T-cell (primary cell): Measurements from ENCODE around the gene POMGNT1. TPM values are rescaled to one million over a fixed set of nuclear protein-coding genes. Genes with fewer than 3 reads are reported as not detected.

ENCODE experiments used
- ATAC-seq, 4 experiments: fragments of 200-7000 bp in 3 of 4; fragments of 150-1000 bp in 1 of 4; cut with Tn5 transposase; replicated peaks in 1 of 4; 1 replicate in 3 of 4; 2 replicates in 1 of 4; pipeline ENCODE4 v1.10.0; 2021; ENCODE audit warnings: moderate library complexity in 3 of 4, mild to moderate bottlenecking in 2 of 4, moderate number of reproducible peaks in 1 of 4
- CTCF ChIA-PET, 2 donors: fragments of 300-600 bp; sonication (Branson Sonifier 250); formaldehyde crosslinking; loops; one replicate each; lab custom pipeline; 2022; ENCODE audit warnings: antibody characterized with exemption in 2 of 2; lab: Charles Lee
- POLR2A ChIA-PET, 2 donors: fragments of 300-600 bp; sonication (Branson Sonifier 250); formaldehyde crosslinking; loops; one replicate each; lab custom pipeline; 2022; ENCODE audit warnings: antibody characterized with exemption in 2 of 2; lab: Charles Lee
- DNase-seq, 35 experiments: peaks; one replicate each; pipeline versions ENCODE4 v3.0.0 to v3.0.0-alpha.2; 2013 to 2023
- H3K27ac ChIP-seq: one replicate; pipeline ENCODE4 v1.5.1; 2013; ENCODE audit warnings: low read length
- H3K27me3 ChIP-seq, 2 experiments: replicated peaks in 1 of 2; 1 replicate in 1 of 2; 2 replicates in 1 of 2; pipeline versions ENCODE4 v1.6.1 to v1.7.0; 2013; ENCODE audit warnings: low read length in 1 of 2, mixed read lengths in 1 of 2; ENCODE audit not compliant: control insufficient read depth in 2 of 2, insufficient read depth in 2 of 2; ENCODE audit errors: extremely low read depth in 1 of 2
- H3K36me3 ChIP-seq, 2 donors: 1 replicate in 1 of 2; 2 replicates in 1 of 2; pipeline versions ENCODE4 v1.6.1 to v1.7.0; 2013; ENCODE audit warnings: low read length in 1 of 2; ENCODE audit not compliant: control insufficient read depth in 2 of 2, insufficient read depth in 1 of 2; ENCODE audit errors: extremely low read depth in 1 of 2
- H3K4me1 ChIP-seq, 2 experiments: 1 replicate in 1 of 2; 2 replicates in 1 of 2; pipeline versions ENCODE4 v1.6.1 to v1.7.0; 2013; ENCODE audit warnings: low read length in 2 of 2, mixed read lengths in 1 of 2; ENCODE audit not compliant: insufficient read depth in 2 of 2, control insufficient read depth in 1 of 2; ENCODE audit errors: extremely low read depth in 1 of 2
- H3K4me3 ChIP-seq, 2 donors: 1 replicate in 1 of 2; 2 replicates in 1 of 2; pipeline versions ENCODE4 v1.5.1 to v1.7.0; 2013; ENCODE audit warnings: mild to moderate bottlenecking in 2 of 2, low read length in 1 of 2, moderate library complexity in 1 of 2; ENCODE audit not compliant: control insufficient read depth in 1 of 2; ENCODE audit errors: extremely low read depth in 1 of 2
- H3K9me3 ChIP-seq: 2 replicates; pipeline ENCODE4 v1.7.0; 2013
- H3K27ac Mint-ChIP-seq, 2 donors: one replicate each; pipeline ENCODE4 v1.8.0; 2020 to 2021; ENCODE audit warnings: mild to moderate bottlenecking in 2 of 2, mixed read lengths in 2 of 2
- H3K27me3 Mint-ChIP-seq, 2 donors: one replicate each; pipeline ENCODE4 v1.8.0; 2021 to 2022; ENCODE audit warnings: mixed read lengths in 2 of 2
- H3K36me3 Mint-ChIP-seq: one replicate; pipeline ENCODE4 v1.8.0; 2021; ENCODE audit warnings: mixed read lengths
- H3K4me1 Mint-ChIP-seq, 3 donors: one replicate each; pipeline ENCODE4 v1.8.0; 2020 to 2022; ENCODE audit warnings: mixed read lengths in 3 of 3, mild to moderate bottlenecking in 1 of 3
- H3K4me3 Mint-ChIP-seq, 3 donors: one replicate each; pipeline ENCODE4 v1.8.0; 2020 to 2022; ENCODE audit warnings: mild to moderate bottlenecking in 3 of 3, mixed read lengths in 3 of 3, moderate library complexity in 3 of 3
- H3K9me3 Mint-ChIP-seq, 3 donors: one replicate each; pipeline ENCODE4 v1.8.0; 2020 to 2022; ENCODE audit warnings: mixed read lengths in 3 of 3
- WGBS: methylation state at CpG from one replicate; pipeline ENCODE4 v1.1.5; 2013; ENCODE audit warnings: missing lambda C conversion rate; ENCODE audit not compliant: insufficient coverage; 5-methylcytosine and 5-hydroxymethylcytosine counted together
- total RNA-seq, 35 experiments: library from RNA in 6 of 35; stranded (reverse) in 6 of 35; fragments of 120-200 nt in 1 of 35; gene quantifications; one replicate each; pipeline versions ENCODE4 v1.2.1 to v1.2.4 and lab custom pipeline; 2013 to 2026

POMGNT1 gene
- total RNA-seq, 5 donors from 2014 or later (not counting 1 experiment from before 2014, with no cell fraction given) = 38.0 to 49.6 (median 42.2) TPM

DNA sequence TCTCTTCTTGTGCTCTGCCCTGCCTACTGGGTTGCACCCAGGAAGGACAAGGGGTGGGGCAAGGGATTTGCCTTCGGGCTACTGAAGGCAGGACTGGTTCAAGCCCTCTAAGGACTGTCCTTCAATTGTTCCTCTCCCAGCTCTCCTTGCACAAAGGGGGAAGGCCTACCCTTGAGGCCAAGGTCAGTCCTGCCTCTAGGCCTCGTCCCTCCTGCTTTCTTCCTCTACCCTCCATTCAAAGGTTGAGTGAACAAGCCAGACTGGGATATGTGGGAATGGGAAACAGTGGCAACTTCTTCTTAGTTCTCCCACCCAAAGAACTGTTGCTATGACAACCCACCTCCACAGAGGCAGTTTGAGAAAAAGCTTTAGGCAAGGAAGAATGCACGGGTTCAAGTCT is 7.6 kb upstream of the POMGNT1 start:
- no peaks in the 10 kb centered on the region for H3K9me3 Mint-ChIP-seq
- Histone ChIP-seq H3K36me3 (no peaks in the 10 kb centered on the region), H3K27me3 (peaks cover 0 to 9% of the 10 kb centered on the region in 2 experiments), H3K4me3 (no peak overlapping the region), H3K9me3 (no peaks in the 10 kb centered on the region), H3K27ac (no peak overlapping the region), H3K4me1 (peaks cover 0 to 11% of the 10 kb centered on the region in 2 experiments)
- no peak for ATAC-seq
- 100% methylated on average over 1 of the region's 3 CpGs for WGBS
- peaks cover 0 to 3% of the 10 kb centered on the region in 2 donors for H3K27me3 Mint-ChIP-seq
- DNase-seq = no peak
- H3K4me3 Mint-ChIP-seq = no peak overlapping the region
- no peak overlapping the region for H3K27ac Mint-ChIP-seq
- POLR2A ChIA-PET = no interaction called here
- no peaks in the 10 kb centered on the region for H3K36me3 Mint-ChIP-seq
- peaks cover 15 to 22% (median 16%) of the 10 kb centered on the region in 3 donors for H3K4me1 Mint-ChIP-seq
- CTCF ChIA-PET = no interaction called here

GRCh38 chr1:46205141-46205540 is 6.9 kb upstream of the POMGNT1 start:
- no peak for DNase-seq
- Mint-ChIP-seq H3K27ac (no peak overlapping the region), H3K36me3 (no peaks in the 10 kb centered on the region), H3K9me3 (no peaks in the 10 kb centered on the region), H3K4me3 (no peak overlapping the region), H3K4me1 (peaks cover 15 to 22% (median 18%) of the 10 kb centered on the region in 3 donors), H3K27me3 (peaks cover 0 to 3% of the 10 kb centered on the region in 2 donors)
- ChIA-PET POLR2A (no interaction called here), CTCF (interaction anchor here in 1 of 2 donors (0.9 kb wide), 1 partner anchor 11 kb away, joined by 3 read pairs; no protein-coding TSS in a partner anchor)
- Histone ChIP-seq H3K27me3 (peaks cover 0 to 9% of the 10 kb centered on the region in 2 experiments), H3K4me1 (peaks cover 0 to 11% of the 10 kb centered on the region in 2 experiments), H3K27ac (no peak overlapping the region), H3K4me3 (no peak overlapping the region), H3K9me3 (no peaks in the 10 kb centered on the region), H3K36me3 (no peaks in the 10 kb centered on the region)
- WGBS = 86% methylated on average over 1 of the region's 3 CpGs
- no peak for ATAC-seq

GRCh38 chr1:46204406-46204742 is 6.1 kb upstream of the POMGNT1 start:
- ChIA-PET POLR2A (no interaction called here), CTCF (no interaction called here)
- Histone ChIP-seq H3K27me3 (peaks cover 0 to 9% of the 10 kb centered on the region in 2 experiments), H3K36me3 (no peaks in the 10 kb centered on the region), H3K4me1 (peaks cover 1 to 11% of the 10 kb centered on the region in 2 experiments), H3K9me3 (no peaks in the 10 kb centered on the region), H3K4me3 (no peak overlapping the region), H3K27ac (no peak overlapping the region)
- H3K27me3 Mint-ChIP-seq = peaks cover 0 to 3% of the 10 kb centered on the region in 2 donors
- H3K4me3 Mint-ChIP-seq = peak overlapping the region; percentile 2 to 78 (median 76)
- no peaks in the 10 kb centered on the region for H3K9me3 Mint-ChIP-seq
- DNase-seq (no peak), ATAC-seq (no peak)
- H3K4me1 Mint-ChIP-seq = peaks cover 15 to 22% (median 20%) of the 10 kb centered on the region in 3 donors
- 83% methylated on average over 4 of the region's 5 CpGs for WGBS
- H3K27ac Mint-ChIP-seq = peak overlapping the region in 1 of 2 donors; percentile 18
- H3K36me3 Mint-ChIP-seq = no peaks in the 10 kb centered on the region

DNA sequence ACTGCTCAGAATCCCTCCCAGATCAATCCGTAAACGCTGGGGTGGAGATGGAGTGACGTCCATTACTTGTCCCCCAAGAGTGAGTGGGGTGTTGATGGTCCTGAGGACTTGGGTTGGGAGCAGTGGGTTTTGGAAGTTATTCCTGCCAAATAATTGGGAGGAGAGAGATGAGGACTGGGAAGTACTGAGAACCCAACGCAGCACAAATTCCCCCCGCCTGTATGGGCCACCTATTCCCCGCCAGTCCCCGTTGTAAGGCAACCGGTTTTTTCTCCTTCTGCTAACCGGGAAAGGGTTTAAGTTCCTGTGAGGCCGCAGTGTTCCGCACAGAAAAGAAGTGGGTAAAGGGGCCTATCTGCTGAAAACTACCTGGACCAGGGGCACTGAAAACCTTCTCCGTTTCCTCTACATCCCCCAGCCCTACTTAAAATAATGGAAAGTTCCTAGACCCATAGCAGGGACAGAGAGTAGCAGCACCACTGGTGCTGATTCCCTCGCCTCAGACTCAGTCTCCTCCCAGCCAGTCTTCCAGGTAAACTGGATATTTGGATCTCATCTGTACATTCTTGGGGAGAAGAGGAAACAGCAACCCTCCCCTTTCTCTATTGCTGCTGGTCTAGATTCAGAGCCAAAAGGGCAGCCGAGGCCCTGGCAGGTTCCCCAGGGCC is 5.6 kb upstream of the POMGNT1 start:
- ChIA-PET POLR2A (no interaction called here), CTCF (interaction anchor here in 1 of 2 donors (1.5 kb wide), 1 partner anchor 20 kb away, joined by 3 read pairs; no protein-coding TSS in a partner anchor)
- WGBS = 100% methylated on average over 1 of the region's 14 CpGs
- Mint-ChIP-seq H3K36me3 (no peaks in the 10 kb centered on the region), H3K4me1 (peaks cover 19 to 23% (median 22%) of the 10 kb centered on the region in 3 donors), H3K9me3 (no peaks in the 10 kb centered on the region), H3K4me3 (peak overlapping the region; percentile 76 to 78 (median 77)), H3K27ac (peak overlapping the region; percentile 18 to 31), H3K27me3 (peaks cover 0 to 3% of the 10 kb centered on the region in 2 donors)
- Histone ChIP-seq H3K4me3 (peak overlapping the region in 1 of 2 donors; percentile 46), H3K4me1 (peaks cover 4 to 15% of the 10 kb centered on the region in 2 experiments), H3K9me3 (no peaks in the 10 kb centered on the region), H3K27me3 (peaks cover 0 to 9% of the 10 kb centered on the region in 2 experiments), H3K36me3 (no peaks in the 10 kb centered on the region), H3K27ac (no peak overlapping the region)
- DNase-seq (no peak), ATAC-seq (no peak)

- H3K36me3 Mint-ChIP-seq = peaks cover 16% of the 10 kb centered on the region
- H3K4me3 Mint-ChIP-seq = peak overlapping the region; percentile 62 to 82 (median 75)
- H3K27me3 Mint-ChIP-seq = peaks cover 0 to 3% of the 10 kb centered on the region in 2 donors
- ATAC-seq = no peak
- H3K4me3 ChIP-seq = no peak overlapping the region
- peaks cover 5 to 16% of the 10 kb centered on the region in 2 donors for H3K36me3 ChIP-seq
- H3K9me3 Mint-ChIP-seq = no peaks in the 10 kb centered on the region
- H3K27ac ChIP-seq = no peak overlapping the region
- H3K9me3 ChIP-seq = no peaks in the 10 kb centered on the region
- peaks cover 15 to 41% of the 10 kb centered on the region in 2 experiments for H3K4me1 ChIP-seq
- H3K27ac Mint-ChIP-seq = no peak overlapping the region
- peaks cover 0 to 9% of the 10 kb centered on the region in 2 experiments for H3K27me3 ChIP-seq
- no peak for DNase-seq
- H3K4me1 Mint-ChIP-seq = peaks cover 35 to 40% (median 36%) of the 10 kb centered on the region in 3 donors
- ChIA-PET CTCF (interaction anchor here in 1 of 2 donors (0.6 kb wide), 1 partner anchor 45 kb away, joined by 3 read pairs; no protein-coding TSS in a partner anchor), POLR2A (interaction anchor here in 1 of 2 donors (0.6 kb wide), 1 partner anchor 150 kb away, joined by 11 read pairs; no protein-coding TSS in a partner anchor)
- 100% methylated on average over 2 of the region's 3 CpGs for WGBS
These were observed 1.1 kb upstream of the POMGNT1 start for GRCh38 chr1:46199233-46199749.

DNA sequence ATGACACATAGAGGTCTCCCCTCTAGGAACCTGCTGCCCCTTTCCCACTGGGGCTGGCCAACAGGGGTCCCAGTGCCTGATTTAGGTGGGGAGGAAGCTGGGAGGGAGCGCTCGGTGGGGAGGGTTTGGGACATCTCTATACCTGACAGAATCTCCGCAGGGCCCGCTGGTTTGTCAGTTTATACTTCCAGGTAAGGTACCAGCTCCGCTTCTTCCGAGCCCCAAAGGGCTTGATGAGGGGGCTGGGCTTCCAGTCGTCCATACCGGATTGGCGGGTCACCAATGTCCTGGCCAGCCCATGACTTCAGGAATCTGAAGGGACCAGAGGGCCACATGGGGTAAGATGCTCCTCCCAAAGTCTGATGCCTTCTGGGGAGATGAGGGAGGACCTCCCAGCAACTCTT is 672 bp downstream of the POMGNT1 start:
- Histone ChIP-seq H3K9me3 (no peaks in the 10 kb centered on the region), H3K27me3 (no peaks in the 10 kb centered on the region), H3K27ac (peak overlapping the region; percentile 25), H3K4me3 (peak overlapping the region; percentile 61 to 89), H3K36me3 (peaks cover 19 to 32% of the 10 kb centered on the region in 2 donors), H3K4me1 (peaks cover 15 to 30% of the 10 kb centered on the region in 2 experiments)
- 84% methylated on average over 8 of the region's 9 CpGs for WGBS
- Mint-ChIP-seq H3K4me1 (peaks cover 19 to 25% (median 21%) of the 10 kb centered on the region in 3 donors), H3K36me3 (peaks cover 29% of the 10 kb centered on the region), H3K4me3 (peak overlapping the region; percentile 75 to 84 (median 81)), H3K27ac (peak overlapping the region in 1 of 2 donors; percentile 66), H3K9me3 (no peaks in the 10 kb centered on the region), H3K27me3 (no peaks in the 10 kb centered on the region)
- CTCF ChIA-PET = no interaction called here
- DNase-seq (no peak), ATAC-seq (no peak)
- POLR2A ChIA-PET = interaction anchor here in 1 of 2 donors (0.5 kb wide), 1 partner anchor 50 kb away, joined by 13 read pairs; the partner anchor contains the start of gene RAD54L
